Left lung (tissue), 10 donors: Measurements from ENCODE around the gene PROSER2. TPM values are rescaled to one million over a fixed set of nuclear protein-coding genes. Genes with fewer than 3 reads are reported as not detected.

ENCODE experiments used
- ATAC-seq: fragments of 200-7000 bp; cut with Tn5 transposase; one replicate; pipeline ENCODE4 v1.9.1; 2020; ENCODE audit warnings: moderate library complexity
- DNase-seq, 4 donors: peaks; one replicate each; pipeline ENCODE4 v3.0.0-alpha.2; 2013 to 2020
- H3K27ac ChIP-seq, 2 donors: fragments of 200-600 bp; sonication (generic) in 1 of 2; one replicate each; pipeline versions ENCODE4 v1.5.0 to v1.8.0; 2020 to 2021
- H3K27me3 ChIP-seq, 2 donors: fragments of 200-600 bp; sonication (generic) in 1 of 2; one replicate each; pipeline versions ENCODE4 v1.5.0 to v1.8.0; 2020 to 2021
- H3K36me3 ChIP-seq, 2 donors: fragments of 200-600 bp; sonication (generic) in 1 of 2; one replicate each; pipeline versions ENCODE4 v1.5.0 to v1.8.0; 2020 to 2021
- H3K4me1 ChIP-seq, 2 donors: fragments of 200-600 bp; one replicate each; pipeline ENCODE4 v1.8.0; 2021
- H3K4me3 ChIP-seq, 2 donors: fragments of 200-600 bp; sonication (generic) in 1 of 2; one replicate each; pipeline versions ENCODE4 v1.5.0 to v1.8.0; 2020 to 2021; ENCODE audit warnings: mild to moderate bottlenecking in 1 of 2
- H3K9me3 ChIP-seq, 2 donors: fragments of 200-600 bp; sonication (generic) in 1 of 2; one replicate each; pipeline versions ENCODE4 v1.5.0 to v1.8.0; 2020 to 2021
- intact Hi-C, 2 donors: fragments of 100-400 bp; cut with DNase I; formaldehyde crosslinking; loops; one replicate each; pipeline versions ENCODE4 v1.11.2 to v1.14.2; 2022
- polyA plus RNA-seq, 6 donors: library from polyadenylated mRNA; unstranded; fragments of 120-200 nt; gene quantifications; one replicate each; pipeline ENCODE4 v1.2.1, GENCODE V29; 2013; ENCODE audit not compliant: insufficient read length in 6 of 6
- total RNA-seq, 2 donors: library from RNA; stranded (reverse); fragmentation: NEBNext Ultra II Directional; extraction: Animal tissue kit (Norgen Biotek cat#: 25700); gene quantifications; one replicate each; pipeline ENCODE4 v1.2.1, GENCODE V29; 2021
- TF ChIP-seq, protein P1 (sequence below), 2 donors: fragments of 200-600 bp; sonication (generic) in 1 of 2; IDR thresholded peaks; one replicate each; pipeline versions ENCODE4 v1.5.0 to v1.8.0; 2021; ENCODE audit warnings: antibody characterized with exemption in 2 of 2
- donor health status: DM: no; HTN: yes; CAD: no.
- donor health status: DM: no; HTN: no; CAD: no.

The PROSER2 gene
- total and polyA plus RNA-seq, 8 donors = 2.0 to 14.8 (median 3.1) TPM

GRCh38 chr10:11856678-11857077 lies 33.5 kb downstream of the PROSER2 start:
- Histone ChIP-seq H3K36me3 (peaks cover 0 to 42% of the 10 kb centered on the region in 2 donors), H3K4me1 (no peaks in the 10 kb centered on the region), H3K27me3 (no peaks in the 10 kb centered on the region), H3K9me3 (no peaks in the 10 kb centered on the region), H3K4me3 (no peak overlapping the region), H3K27ac (no peak overlapping the region)
- no peak for DNase-seq
- intact Hi-C loops = no loop called here
- no peak for ATAC-seq
- TF ChIP-seq, protein P1, sequence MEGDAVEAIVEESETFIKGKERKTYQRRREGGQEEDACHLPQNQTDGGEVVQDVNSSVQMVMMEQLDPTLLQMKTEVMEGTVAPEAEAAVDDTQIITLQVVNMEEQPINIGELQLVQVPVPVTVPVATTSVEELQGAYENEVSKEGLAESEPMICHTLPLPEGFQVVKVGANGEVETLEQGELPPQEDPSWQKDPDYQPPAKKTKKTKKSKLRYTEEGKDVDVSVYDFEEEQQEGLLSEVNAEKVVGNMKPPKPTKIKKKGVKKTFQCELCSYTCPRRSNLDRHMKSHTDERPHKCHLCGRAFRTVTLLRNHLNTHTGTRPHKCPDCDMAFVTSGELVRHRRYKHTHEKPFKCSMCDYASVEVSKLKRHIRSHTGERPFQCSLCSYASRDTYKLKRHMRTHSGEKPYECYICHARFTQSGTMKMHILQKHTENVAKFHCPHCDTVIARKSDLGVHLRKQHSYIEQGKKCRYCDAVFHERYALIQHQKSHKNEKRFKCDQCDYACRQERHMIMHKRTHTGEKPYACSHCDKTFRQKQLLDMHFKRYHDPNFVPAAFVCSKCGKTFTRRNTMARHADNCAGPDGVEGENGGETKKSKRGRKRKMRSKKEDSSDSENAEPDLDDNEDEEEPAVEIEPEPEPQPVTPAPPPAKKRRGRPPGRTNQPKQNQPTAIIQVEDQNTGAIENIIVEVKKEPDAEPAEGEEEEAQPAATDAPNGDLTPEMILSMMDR (IDR thresholded peaks at IDR 0.05) = no peak

DNA sequence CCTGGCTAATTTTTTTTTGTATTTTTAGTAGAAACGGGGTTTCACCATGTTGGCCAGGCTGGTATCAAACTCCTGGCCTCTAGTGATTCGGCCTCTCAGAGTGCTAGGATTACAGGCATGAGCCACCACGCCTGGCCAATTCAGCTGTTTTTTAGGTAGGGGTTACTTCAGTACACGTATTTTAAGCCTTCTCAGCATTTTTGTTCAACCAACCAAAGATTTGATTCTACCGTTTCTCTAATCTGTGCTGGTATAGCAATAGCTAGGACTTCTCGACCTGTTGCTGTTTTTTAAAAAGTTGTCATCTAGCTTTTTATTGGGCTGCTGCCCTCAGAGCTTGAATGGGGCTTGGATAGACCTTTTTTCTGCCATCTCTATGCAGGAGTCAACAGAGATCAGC lies 34.9 kb downstream of the PROSER2 start:
- Histone ChIP-seq H3K4me1 (no peaks in the 10 kb centered on the region), H3K4me3 (no peak overlapping the region), H3K27me3 (no peaks in the 10 kb centered on the region), H3K27ac (no peak overlapping the region), H3K9me3 (no peaks in the 10 kb centered on the region), H3K36me3 (peaks cover 0 to 32% of the 10 kb centered on the region in 2 donors)
- TF ChIP-seq, protein P1 (IDR thresholded peaks at IDR 0.05) = no peak
- no peak for ATAC-seq
- intact Hi-C loops = no loop called here
- DNase-seq = peak in 1 of 4 donors; percentile 2

- Histone ChIP-seq H3K27me3 (no peaks in the 10 kb centered on the region), H3K27ac (no peak overlapping the region), H3K36me3 (peaks cover 0 to 21% of the 10 kb centered on the region in 2 donors), H3K4me3 (no peak overlapping the region), H3K9me3 (no peaks in the 10 kb centered on the region), H3K4me1 (no peaks in the 10 kb centered on the region)
- intact Hi-C loops = no loop called here
- DNase-seq (no peak), ATAC-seq (no peak)
- TF ChIP-seq, protein P1 (IDR thresholded peaks at IDR 0.05) = no peak
Observed at GRCh38 chr10:11861341-11861740, 38.2 kb downstream of the PROSER2 start.

GRCh38 chr10:11861811-11862428 lies 38.8 kb downstream of the PROSER2 start:
- Histone ChIP-seq H3K4me3 (no peak overlapping the region), H3K36me3 (peaks cover 0 to 19% of the 10 kb centered on the region in 2 donors), H3K9me3 (no peaks in the 10 kb centered on the region), H3K27ac (no peak overlapping the region), H3K27me3 (no peaks in the 10 kb centered on the region), H3K4me1 (no peaks in the 10 kb centered on the region)
- TF ChIP-seq, protein P1 (IDR thresholded peaks at IDR 0.05) = no peak
- intact Hi-C loops = no loop called here
- ATAC-seq (no peak), DNase-seq (no peak)

- TF ChIP-seq, protein P1 (IDR thresholded peaks at IDR 0.05) = no peak
- intact Hi-C loops = no loop called here
- Histone ChIP-seq H3K27ac (no peak overlapping the region), H3K36me3 (peaks cover 0 to 20% of the 10 kb centered on the region in 2 donors), H3K27me3 (no peaks in the 10 kb centered on the region), H3K4me3 (no peak overlapping the region), H3K4me1 (no peaks in the 10 kb centered on the region), H3K9me3 (no peaks in the 10 kb centered on the region)
- ATAC-seq = no peak
- DNase-seq = no peak
Observed at GRCh38 chr10:11863353-11864109, 40.4 kb downstream of the PROSER2 start.
